Measurements from ENCODE around the gene NPM3.

DNA sequence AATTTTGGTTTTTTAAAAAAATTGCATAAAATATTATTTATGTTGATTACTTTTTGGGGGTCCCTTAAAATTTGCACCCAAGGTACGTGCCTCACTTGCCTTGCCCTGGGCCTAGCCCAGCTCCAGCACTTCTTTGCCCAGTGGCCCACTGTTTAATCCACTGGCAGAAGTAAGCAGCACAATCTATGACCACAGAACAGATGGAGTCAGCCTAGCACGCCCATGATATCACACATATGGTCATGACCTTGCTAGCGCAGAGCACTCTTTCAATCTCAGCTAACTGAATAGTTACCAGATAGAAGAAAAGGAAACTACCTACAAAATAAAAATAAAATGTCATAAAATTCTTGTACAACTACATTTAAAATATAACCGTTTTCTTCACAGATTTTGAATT is 29.4 kb upstream of the NPM3 start:
- TF ChIP-seq MAX (IDR thresholded peaks at IDR 0.05): no peak
- TF ChIP-seq CHD2 (IDR thresholded peaks at IDR 0.05; ENCODE audit: low read length): no peak
- TF ChIP-seq, protein P1, sequence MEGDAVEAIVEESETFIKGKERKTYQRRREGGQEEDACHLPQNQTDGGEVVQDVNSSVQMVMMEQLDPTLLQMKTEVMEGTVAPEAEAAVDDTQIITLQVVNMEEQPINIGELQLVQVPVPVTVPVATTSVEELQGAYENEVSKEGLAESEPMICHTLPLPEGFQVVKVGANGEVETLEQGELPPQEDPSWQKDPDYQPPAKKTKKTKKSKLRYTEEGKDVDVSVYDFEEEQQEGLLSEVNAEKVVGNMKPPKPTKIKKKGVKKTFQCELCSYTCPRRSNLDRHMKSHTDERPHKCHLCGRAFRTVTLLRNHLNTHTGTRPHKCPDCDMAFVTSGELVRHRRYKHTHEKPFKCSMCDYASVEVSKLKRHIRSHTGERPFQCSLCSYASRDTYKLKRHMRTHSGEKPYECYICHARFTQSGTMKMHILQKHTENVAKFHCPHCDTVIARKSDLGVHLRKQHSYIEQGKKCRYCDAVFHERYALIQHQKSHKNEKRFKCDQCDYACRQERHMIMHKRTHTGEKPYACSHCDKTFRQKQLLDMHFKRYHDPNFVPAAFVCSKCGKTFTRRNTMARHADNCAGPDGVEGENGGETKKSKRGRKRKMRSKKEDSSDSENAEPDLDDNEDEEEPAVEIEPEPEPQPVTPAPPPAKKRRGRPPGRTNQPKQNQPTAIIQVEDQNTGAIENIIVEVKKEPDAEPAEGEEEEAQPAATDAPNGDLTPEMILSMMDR (IDR thresholded peaks at IDR 0.05; ENCODE audit: control extremely low read depth in 1 of 3, insufficient read depth in 1 of 3, low read depth in 1 of 3, low read length in 3 of 3): no peak
- TF ChIP-seq JUND (IDR thresholded peaks at IDR 0.05; ENCODE audit: low read length): no peak
- TF ChIP-seq POLR2A (IDR thresholded peaks at IDR 0.05; ENCODE audit: control extremely low read depth in 1 of 2, low read depth in 2 of 2, low read length in 2 of 2): no peak
- no peak for TF ChIP-seq CBX5 (IDR thresholded peaks at IDR 0.05; ENCODE audit: low read depth, low read length)
- TF ChIP-seq PHF8 (conservative IDR thresholded peaks at IDR 0.05; ENCODE audit: low read depth, low read length): no peak
- TF ChIP-seq MAFK (IDR thresholded peaks at IDR 0.05; ENCODE audit: low read depth, low read length): no peak
- no peak for TF ChIP-seq BRCA1 (IDR thresholded peaks at IDR 0.05; ENCODE audit: low read depth, low read length)
- no peak for TF ChIP-seq BCL11A (IDR thresholded peaks at IDR 0.05; ENCODE audit: low read depth in 2 of 2, low read length in 2 of 2)
- TF ChIP-seq EZH2 (IDR thresholded peaks at IDR 0.05; ENCODE audit: low read depth, low read length, severe bottlenecking): no peak
- no peak for TF ChIP-seq HDAC2 (IDR thresholded peaks at IDR 0.05; ENCODE audit: borderline replicate concordance in 1 of 2, low read depth in 2 of 2, low read length in 2 of 2)
- no peak for TF ChIP-seq TEAD4 (IDR thresholded peaks at IDR 0.05; ENCODE audit: low read depth, low read length)
- TF ChIP-seq RXRA (IDR thresholded peaks at IDR 0.05; ENCODE audit: insufficient read depth, low read depth, low read length): no peak

Measured in H1 (cell line).